Stimulated activated CD8-positive, alpha-beta memory T cell treated with anti-CD3 and anti-CD28 coated beads, Interleukin-12 subunit alpha, Interleukin-12 subunit beta, amount 100 ng/mL, for 4 hours (primary cell): ENCODE measurements around the gene NDUFAF2.
"Not testable (repeated sequence)": the region's sequence is repeated elsewhere in the genome, so short reads cannot be mapped to it uniquely, and the experiment has no call there.

Experiments used
- DNase-seq: peaks from one replicate; pipeline ENCODE4 v3.0.0-alpha.2; 2020; ENCODE audit warnings: low read depth

Gene NDUFAF2

GRCh38 chr5:61177716-61178115 lies 232.7 kb downstream of the NDUFAF2 start:
- no peak for DNase-seq

- DNase-seq, result no peak
Measured at GRCh38 chr5:61178702-61179101, 233.7 kb downstream of the NDUFAF2 start.

- DNase-seq, result no peak
Measured at GRCh38 chr5:61180886-61181285, 235.9 kb downstream of the NDUFAF2 start.

GRCh38 chr5:61182449-61182848 lies 237.4 kb downstream of the NDUFAF2 start:
- DNase-seq, result no peak

GRCh38 chr5:61183538-61183937 lies 238.5 kb downstream of the NDUFAF2 start:
- DNase-seq, result no peak

- DNase-seq, result no peak
Measured at GRCh38 chr5:61184708-61185107, 239.7 kb downstream of the NDUFAF2 start.

- no peak for DNase-seq
Measured at GRCh38 chr5:61186634-61187033, 241.6 kb downstream of the NDUFAF2 start.

GRCh38 chr5:61187352-61187751 lies 242.3 kb downstream of the NDUFAF2 start:
- DNase-seq, result not testable (repeated sequence)

GRCh38 chr5:61187826-61188225 lies 242.8 kb downstream of the NDUFAF2 start:
- DNase-seq, result not testable (repeated sequence)

GRCh38 chr5:61198606-61199005 lies 253.6 kb downstream of the NDUFAF2 start:
- no peak for DNase-seq

- no peak for DNase-seq
Measured at GRCh38 chr5:61200582-61201155, 255.7 kb downstream of the NDUFAF2 start.

- no peak for DNase-seq
Measured at GRCh38 chr5:61202213-61202612, 257.2 kb downstream of the NDUFAF2 start.
